Hepatocyte (in vitro differentiated cells): ENCODE measurements around the gene DEPDC5.

Source experiments
- CTCF ChIP-seq: fragments of 200-600 bp; sonication (generic); IDR thresholded peaks from 2 replicates; pipeline ENCODE4 v1.5.1; 2016; ENCODE audit warnings: antibody characterized with exemption, mild to moderate bottlenecking; ENCODE audit not compliant: poor library complexity
- EZH2 ChIP-seq: fragments of 200-600 bp; sonication (generic); IDR thresholded peaks from 2 replicates; pipeline ENCODE4 v1.6.1; 2016; ENCODE audit warnings: antibody characterized with exemption, mild to moderate bottlenecking, borderline replicate concordance

GRCh38 chr22:31923747-31924146 lies 169.9 kb downstream of the DEPDC5 start:
- no peak for TF ChIP-seq CTCF
- TF ChIP-seq EZH2: no peak
